ENCODE measurements around the gene DECR2. TPM values are rescaled to one million over a fixed set of nuclear protein-coding genes. Genes with fewer than 3 reads are reported as not detected.

DECR2 gene
- total and polyA plus RNA-seq, 9 of the 15 experiments (the other 6 are each of a cell fraction or from before 2014, with no cell fraction given) = 1.0 to 31.9 (median 10.3) TPM

DNA sequence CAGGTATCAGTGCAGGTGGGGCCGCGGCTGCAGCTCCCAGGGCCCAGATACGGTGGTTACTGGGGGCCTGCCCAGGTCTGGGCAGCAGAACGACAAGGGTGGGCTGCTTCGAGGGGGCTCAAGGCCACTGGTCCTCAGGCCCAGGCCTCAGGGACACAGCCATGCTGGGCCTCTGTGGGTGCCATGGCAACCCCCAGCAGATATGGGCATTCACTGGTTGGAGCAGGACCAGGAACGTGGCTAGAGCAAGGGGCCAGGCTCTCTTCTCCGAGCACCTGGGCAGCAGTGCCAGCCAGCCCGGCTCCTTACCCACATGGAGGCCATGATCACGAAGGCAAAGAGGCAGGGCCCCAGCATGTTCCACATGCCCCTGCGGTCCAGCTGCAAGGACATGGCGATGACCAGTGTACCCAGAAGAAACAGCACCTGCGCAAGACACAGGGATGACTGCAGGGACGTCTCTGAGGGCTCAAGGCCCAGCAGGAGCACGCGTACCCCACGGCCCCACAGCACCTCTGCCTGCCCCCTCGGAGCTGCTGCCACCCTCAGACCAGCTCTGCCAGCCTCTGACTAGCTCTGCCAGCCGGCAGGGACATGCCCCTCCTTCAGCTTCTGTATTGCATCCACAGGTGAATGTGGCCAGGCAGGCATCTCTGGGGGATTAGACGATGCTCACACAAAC lies 29.2 kb upstream of the DECR2 start:
- POLR2A ChIA-PET = no interaction called here
- TF ChIP-seq SMARCC2 (IDR thresholded peaks at IDR 0.05; ENCODE audit: low read depth) (no peak), POLR2G (IDR thresholded peaks at IDR 0.05; ENCODE audit: low read depth, low read length) (peak; percentile 14; the same call in 1 of the 2 replicates)
- in situ Hi-C loops (cut with MboI) (no loop called here), intact Hi-C loops (cut with micrococcal nuclease) (no loop called here)
- BruUV-seq (replicated peaks) = no TSS peak
- Histone ChIP-seq H4K20me1 (replicated peaks; ENCODE audit: control insufficient read depth, insufficient read depth, low read length) (no peaks in the 10 kb centered on the region), H3K27ac (ENCODE audit: extremely low read depth, low read depth, low read length) (no peak overlapping the region), H3K9me3 (replicated peaks; ENCODE audit: control insufficient read depth, insufficient read depth, low read depth, low read length) (no peaks in the 10 kb centered on the region), H3K27me3 (ENCODE audit: control insufficient read depth in 2 of 2, insufficient read depth in 2 of 2, low read length in 2 of 2) (no peaks in the 10 kb centered on the region), H3K9ac (ENCODE audit: insufficient read depth in 1 of 2, low read depth in 2 of 2, low read length in 2 of 2) (peak overlapping the region in 1 of 2 experiments; percentile 92; a peak in 1 of 4 replicates), H3K36me3 (ENCODE audit: control insufficient read depth, insufficient read depth, low read length) (peaks cover 83% of the 10 kb centered on the region; the same call in 2 of the 3 replicates), H3K4me3 (no peak overlapping the region), H2AFZ (ENCODE audit: low read depth, low read length) (no peak overlapping the region), H3K4me2 (ENCODE audit: insufficient read depth, low read length) (no peak overlapping the region), H3K4me1 (replicated peaks in 1 of 2; ENCODE audit: control insufficient read depth in 2 of 2, insufficient read depth in 2 of 2, low read length in 2 of 2) (peaks cover 9 to 65% of the 10 kb centered on the region in 2 experiments), H3K9me1 (ENCODE audit: control insufficient read depth, insufficient read depth, low read length) (peaks cover 5% of the 10 kb centered on the region), H3K79me2 (ENCODE audit: control insufficient read depth, insufficient read depth, low read length) (peaks cover 13% of the 10 kb centered on the region)
- WGBS (ENCODE audit: insufficient coverage, low coverage, missing lambda C conversion rate) = 86% methylated on average over 15 of the region's 19 CpGs
- CTCF ChIA-PET (ENCODE audit: low intra/inter-chr PET ratio) = no interaction called here
- no peak for ATAC-seq
- no peak for DNase-seq (ENCODE audit: extremely low read depth in 1 of 4, low spot score in 3 of 4)
- no peak for FAIRE-seq

DNA sequence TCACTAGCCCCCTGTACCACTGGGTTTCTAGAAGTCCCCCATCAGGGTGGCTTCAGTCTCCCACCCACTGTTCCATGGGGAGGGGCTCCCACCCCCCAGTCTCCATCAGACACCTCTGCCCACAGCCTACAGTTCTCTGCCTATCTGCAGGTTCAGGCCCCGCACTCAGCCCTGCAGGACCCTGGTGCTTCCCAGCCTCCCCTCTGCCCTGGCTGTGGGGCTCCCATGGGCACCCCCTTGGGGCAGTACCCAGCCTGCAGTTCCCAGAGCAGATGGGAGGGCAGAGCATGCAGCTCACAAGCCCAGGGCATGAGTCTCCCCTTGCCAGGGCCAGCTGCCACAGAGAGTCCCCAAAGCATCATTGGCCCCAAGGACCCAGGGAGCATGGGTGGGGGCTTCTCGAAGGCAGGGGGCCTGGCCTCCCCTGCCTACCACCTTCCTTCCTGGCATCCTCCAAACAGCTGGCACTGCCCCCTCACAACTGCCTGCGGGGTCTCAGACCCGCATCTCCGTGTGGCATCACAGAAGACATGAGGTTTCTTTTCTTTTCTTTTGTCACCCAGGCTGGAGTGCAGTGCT lies 28.6 kb upstream of the DECR2 start:
- Histone ChIP-seq H3K4me1 (replicated peaks in 1 of 2; ENCODE audit: control insufficient read depth in 2 of 2, insufficient read depth in 2 of 2, low read length in 2 of 2) (peaks cover 9 to 61% of the 10 kb centered on the region in 2 experiments), H4K20me1 (replicated peaks; ENCODE audit: control insufficient read depth, insufficient read depth, low read length) (no peaks in the 10 kb centered on the region), H3K27me3 (ENCODE audit: control insufficient read depth in 2 of 2, insufficient read depth in 2 of 2, low read length in 2 of 2) (no peaks in the 10 kb centered on the region), H3K9me3 (replicated peaks; ENCODE audit: control insufficient read depth, insufficient read depth, low read depth, low read length) (no peaks in the 10 kb centered on the region), H3K4me2 (ENCODE audit: insufficient read depth, low read length) (no peak overlapping the region), H3K9me1 (ENCODE audit: control insufficient read depth, insufficient read depth, low read length) (peaks cover 5% of the 10 kb centered on the region), H3K79me2 (ENCODE audit: control insufficient read depth, insufficient read depth, low read length) (peaks cover 13% of the 10 kb centered on the region), H3K27ac (ENCODE audit: extremely low read depth, low read depth, low read length) (no peak overlapping the region), H2AFZ (ENCODE audit: low read depth, low read length) (no peak overlapping the region), H3K36me3 (ENCODE audit: control insufficient read depth, insufficient read depth, low read length) (peaks cover 76% of the 10 kb centered on the region; the same call in 2 of the 3 replicates), H3K4me3 (no peak overlapping the region), H3K9ac (ENCODE audit: insufficient read depth in 1 of 2, low read depth in 2 of 2, low read length in 2 of 2) (no peak overlapping the region)
- no TSS peak for BruUV-seq (replicated peaks)
- in situ Hi-C loops (cut with MboI) (no loop called here), intact Hi-C loops (cut with micrococcal nuclease) (no loop called here)
- FAIRE-seq (no peak), DNase-seq (ENCODE audit: extremely low read depth in 1 of 4, low spot score in 3 of 4) (no peak), ATAC-seq (no peak)
- CTCF ChIA-PET (ENCODE audit: low intra/inter-chr PET ratio) = no interaction called here
- POLR2A ChIA-PET = no interaction called here
- WGBS (ENCODE audit: insufficient coverage, low coverage, missing lambda C conversion rate) = 72% methylated on average over 4 of the region's 5 CpGs
- TF ChIP-seq EWSR1 (IDR thresholded peaks at IDR 0.05; ENCODE audit: borderline replicate concordance, low read depth, partially characterized antibody) = no peak
- TF ChIP-seq TAF15 (IDR thresholded peaks at IDR 0.05; ENCODE audit: low read depth, low read length) = no peak
- TF ChIP-seq ZNF217 (CRISPR knock-in tag; IDR thresholded peaks at IDR 0.05) = no peak
- no peak for TF ChIP-seq ZBED1 (IDR thresholded peaks at IDR 0.05)
- TF ChIP-seq ZEB2 (IDR thresholded peaks at IDR 0.05) = no peak
- no peak for TF ChIP-seq ZNF232 (CRISPR knock-in tag; IDR thresholded peaks at IDR 0.05)
- TF ChIP-seq RB1 (IDR thresholded peaks at IDR 0.05; ENCODE audit: low read depth) = no peak
- TF ChIP-seq CREB5 (CRISPR knock-in tag; IDR thresholded peaks at IDR 0.05) = no peak
- TF ChIP-seq ZNF212 (CRISPR knock-in tag; IDR thresholded peaks at IDR 0.05) = no peak
- TF ChIP-seq RBM22 (IDR thresholded peaks at IDR 0.05; ENCODE audit: low read depth, low read length, poor library complexity, severe bottlenecking) = no peak

Data from K562 (cell line).